AG10803 (cell line): ENCODE data around the gene STX1B.

ENCODE experiments used
- DNase-seq: peaks from one replicate; pipeline ENCODE4 v3.0.0; 2010; ENCODE audit warnings: low read depth
- H3K4me3 ChIP-seq: 2 replicates; pipeline ENCODE4 v1.5.1; 2011; ENCODE audit warnings: mild to moderate bottlenecking, low read length, control low read depth
- TF ChIP-seq, protein P1 (sequence below): conservative IDR thresholded peaks from 2 replicates; pipeline ENCODE4 v1.5.1; 2011; ENCODE audit warnings: mild to moderate bottlenecking, low read length, control low read depth, inconsistent platforms

The STX1B gene

GRCh38 chr16:30965436-30965835 is 45.0 kb downstream of the STX1B start:
- H3K4me3 ChIP-seq, result no peak overlapping the region
- TF ChIP-seq, protein P1, sequence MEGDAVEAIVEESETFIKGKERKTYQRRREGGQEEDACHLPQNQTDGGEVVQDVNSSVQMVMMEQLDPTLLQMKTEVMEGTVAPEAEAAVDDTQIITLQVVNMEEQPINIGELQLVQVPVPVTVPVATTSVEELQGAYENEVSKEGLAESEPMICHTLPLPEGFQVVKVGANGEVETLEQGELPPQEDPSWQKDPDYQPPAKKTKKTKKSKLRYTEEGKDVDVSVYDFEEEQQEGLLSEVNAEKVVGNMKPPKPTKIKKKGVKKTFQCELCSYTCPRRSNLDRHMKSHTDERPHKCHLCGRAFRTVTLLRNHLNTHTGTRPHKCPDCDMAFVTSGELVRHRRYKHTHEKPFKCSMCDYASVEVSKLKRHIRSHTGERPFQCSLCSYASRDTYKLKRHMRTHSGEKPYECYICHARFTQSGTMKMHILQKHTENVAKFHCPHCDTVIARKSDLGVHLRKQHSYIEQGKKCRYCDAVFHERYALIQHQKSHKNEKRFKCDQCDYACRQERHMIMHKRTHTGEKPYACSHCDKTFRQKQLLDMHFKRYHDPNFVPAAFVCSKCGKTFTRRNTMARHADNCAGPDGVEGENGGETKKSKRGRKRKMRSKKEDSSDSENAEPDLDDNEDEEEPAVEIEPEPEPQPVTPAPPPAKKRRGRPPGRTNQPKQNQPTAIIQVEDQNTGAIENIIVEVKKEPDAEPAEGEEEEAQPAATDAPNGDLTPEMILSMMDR, result no peak
- DNase-seq, result no peak

DNA sequence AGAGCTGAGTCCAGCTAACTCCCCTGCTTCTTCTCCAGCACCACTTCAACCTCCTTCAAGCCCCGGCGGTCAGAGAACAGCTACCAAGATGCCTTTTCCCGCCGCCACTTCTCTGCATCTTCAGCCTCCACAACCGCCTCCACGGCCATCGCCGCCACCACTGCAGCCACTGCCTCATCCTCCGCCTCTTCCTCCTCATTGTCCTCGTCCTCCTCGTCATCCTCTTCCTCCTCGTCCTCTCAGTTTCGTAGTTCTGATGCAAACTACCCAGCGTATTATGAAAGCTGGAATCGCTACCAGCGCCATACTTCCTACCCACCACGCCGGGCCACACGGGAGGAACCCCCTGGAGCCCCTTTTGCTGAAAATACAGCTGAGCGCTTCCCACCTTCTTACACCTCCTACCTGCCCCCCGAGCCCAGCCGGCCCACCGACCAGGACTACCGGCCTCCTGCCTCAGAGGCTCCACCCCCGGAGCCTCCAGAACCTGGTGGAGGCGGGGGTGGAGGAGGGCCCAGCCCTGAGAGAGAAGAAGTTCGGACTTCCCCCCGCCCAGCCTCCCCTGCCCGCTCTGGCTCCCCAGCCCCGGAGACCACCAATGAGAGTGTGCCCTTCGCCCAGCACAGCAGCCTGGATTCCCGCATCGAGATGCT is 45.7 kb downstream of the STX1B start:
- TF ChIP-seq, protein P1, result no peak
- DNase-seq, result no peak
- H3K4me3 ChIP-seq, result no peak overlapping the region

- DNase-seq, result no peak
- TF ChIP-seq, protein P1, result no peak
Observed at GRCh38 chr16:30963925-30964511, 46.4 kb downstream of the STX1B start.

DNA sequence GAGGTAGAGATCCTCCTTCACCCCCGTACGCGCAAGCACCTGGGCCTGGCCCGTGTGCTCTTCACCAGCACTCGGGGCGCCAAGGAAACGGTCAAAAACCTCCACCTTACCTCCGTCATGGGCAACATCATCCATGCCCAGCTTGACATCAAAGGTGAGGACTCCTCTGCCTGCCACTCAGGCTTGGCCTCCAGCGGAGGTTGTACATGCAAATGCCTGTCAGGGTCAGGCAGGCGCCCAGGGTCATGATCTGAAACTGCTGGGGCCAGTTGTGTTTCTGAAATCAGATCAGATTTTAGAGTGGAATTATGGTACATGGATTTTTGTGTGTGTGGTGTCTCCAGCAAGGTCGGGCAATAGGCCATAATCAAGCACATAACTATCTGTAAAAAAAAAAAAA is 49.1 kb downstream of the STX1B start:
- TF ChIP-seq, protein P1, result no peak
- no peak overlapping the region for H3K4me3 ChIP-seq
- DNase-seq, result no peak

More at GRCh38 chr16:30963925-30964511, 46.4 kb downstream of the STX1B start:
- H3K4me3 ChIP-seq, result no peak overlapping the region

GRCh38 chr16:30958175-30959079 is 52.0 kb downstream of the STX1B start:
- TF ChIP-seq, protein P1, result no peak
- DNase-seq, result peak; percentile 48

DNA sequence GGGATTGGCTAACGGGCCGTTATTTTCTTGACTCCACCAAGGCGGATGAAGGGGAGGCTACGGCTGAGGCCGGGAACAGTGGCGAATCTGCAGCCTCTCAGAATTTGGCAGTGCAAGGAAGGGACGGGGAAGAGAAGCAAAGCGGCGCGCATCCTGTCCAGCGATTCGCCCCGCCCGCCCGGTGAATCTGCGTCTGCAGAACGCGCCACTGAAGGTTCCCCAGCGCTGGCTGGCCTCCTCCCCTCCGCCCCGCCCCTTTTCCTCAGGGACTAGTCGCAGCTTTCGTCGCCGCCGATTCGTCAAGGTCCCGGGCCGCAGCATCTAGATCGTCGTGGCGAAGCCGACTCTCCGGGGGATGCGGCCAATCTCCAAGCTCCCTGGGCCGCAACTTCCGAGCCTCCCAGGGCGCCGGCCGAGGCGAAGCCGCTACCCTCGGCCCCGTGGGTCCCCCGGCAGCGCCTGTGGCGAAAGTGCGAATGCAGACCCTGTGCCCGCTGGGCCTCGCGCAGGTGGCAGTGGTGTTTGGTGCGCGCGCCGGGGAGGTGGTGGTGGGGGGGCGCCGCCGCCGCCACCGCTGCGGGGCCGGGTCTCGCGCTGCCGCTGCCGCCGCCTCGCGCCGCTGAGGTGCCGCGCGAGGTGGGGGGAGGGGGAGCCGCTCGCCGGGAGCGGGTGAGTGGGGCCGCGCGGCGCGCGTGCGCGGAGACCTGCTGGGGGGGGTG is 52.8 kb downstream of the STX1B start, which contains the start of gene SETD1A:
Gene SETD1A (plus strand): TSS at position 299 of the 719 bp plus-strand sequence. CDS start 978 bp downstream, outside the sequence.
- peak within 1 kb of the TSS; percentile 87 for H3K4me3 ChIP-seq
- TF ChIP-seq, protein P1, result no peak
- DNase-seq, result peak; percentile 96

More at GRCh38 chr16:30958175-30959079, 52.0 kb downstream of the STX1B start:
- H3K4me3 ChIP-seq, result peak overlapping the region; percentile 87
